HG02973 (cell line): Measurements from ENCODE around the gene EYA4.
"Not testable (repeated sequence)": the region's sequence is repeated elsewhere in the genome, so short reads cannot be mapped to it uniquely, and the experiment has no call there.

Experiments used
- ATAC-seq: cut with Tn5 transposase; IDR thresholded peaks from one replicate; pipeline ENCODE4 v1.9.1; 2021; ENCODE audit warnings: moderate library complexity; ENCODE audit not compliant: unreplicated experiment

EYA4 gene

DNA sequence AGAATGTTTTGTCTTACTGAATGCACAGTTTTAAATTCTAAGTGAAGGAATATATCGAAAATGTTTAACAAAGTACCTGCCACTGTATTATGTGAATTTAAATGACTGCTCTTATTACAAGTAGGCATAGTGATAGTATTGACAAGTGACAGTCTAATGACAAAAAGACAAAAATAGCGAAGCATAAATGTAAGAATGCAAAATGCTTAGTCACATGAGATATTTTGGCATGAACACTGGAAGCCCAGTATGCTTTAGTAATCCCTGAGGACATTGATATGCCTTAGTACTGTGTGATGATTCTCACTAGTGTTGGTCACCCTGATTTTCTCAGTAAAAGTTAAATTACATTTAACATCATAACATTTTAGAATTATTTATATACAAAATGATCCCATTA, 153.5 kb downstream of the EYA4 start:
- no peak for ATAC-seq

DNA sequence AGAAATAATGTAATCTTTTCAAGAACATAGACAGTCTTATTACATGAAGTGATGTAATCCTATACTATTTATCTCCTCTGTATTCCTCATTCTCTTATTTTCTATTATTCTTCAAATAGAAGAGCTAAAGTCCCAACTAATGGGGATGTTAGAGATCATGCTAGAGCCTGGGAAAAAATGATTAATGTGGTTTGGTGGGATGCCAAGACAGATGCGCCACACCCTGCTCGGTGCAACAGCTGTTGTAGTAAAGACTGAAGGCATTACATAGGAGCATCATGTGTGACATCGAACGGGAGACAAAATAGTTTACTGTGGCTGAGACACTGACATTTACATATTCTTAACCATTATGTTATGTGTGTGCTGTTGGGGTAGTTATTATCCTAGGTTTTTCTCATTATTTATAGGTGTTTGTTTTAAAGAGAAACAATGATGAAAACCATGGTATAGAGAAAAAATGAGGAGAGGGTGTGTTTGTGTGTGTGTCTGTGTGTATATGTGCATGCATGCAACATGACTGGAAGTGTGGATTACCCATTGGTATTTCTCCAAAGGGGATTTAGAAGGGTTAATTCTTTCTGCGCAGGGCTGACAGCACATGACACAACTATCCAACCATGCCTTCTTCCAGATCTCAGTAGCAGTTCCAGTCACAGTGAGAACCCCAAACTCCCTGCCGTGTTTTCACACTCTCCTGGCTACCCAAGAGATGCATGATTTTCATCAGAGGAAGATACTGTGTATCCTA, 155.3 kb downstream of the EYA4 start:
- no peak for ATAC-seq

DNA sequence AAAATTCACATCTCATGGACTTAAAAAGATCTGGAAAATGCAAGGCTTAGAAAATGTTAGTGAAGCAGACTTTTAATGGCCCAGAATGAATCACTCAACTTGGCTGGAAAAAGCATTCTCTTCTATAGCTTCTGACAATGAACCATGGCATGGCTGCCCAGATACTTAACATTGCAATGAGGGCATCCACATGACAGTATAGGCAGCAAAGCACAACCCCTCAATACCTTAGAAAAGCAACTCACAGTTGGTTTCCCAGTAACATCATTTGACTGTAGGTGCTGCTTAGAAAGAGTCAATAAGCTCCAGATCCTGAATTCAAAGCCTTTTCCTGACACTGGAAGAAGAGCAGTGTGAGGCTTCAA, 155.8 kb downstream of the EYA4 start:
- ATAC-seq = no peak

GRCh38 chr6:133397601-133398000, 156.4 kb downstream of the EYA4 start:
- ATAC-seq = not testable (repeated sequence)

GRCh38 chr6:133399426-133399825, 158.3 kb downstream of the EYA4 start:
- no peak for ATAC-seq

- ATAC-seq = no peak
Measured at GRCh38 chr6:133404151-133404550, 163.0 kb downstream of the EYA4 start.

DNA sequence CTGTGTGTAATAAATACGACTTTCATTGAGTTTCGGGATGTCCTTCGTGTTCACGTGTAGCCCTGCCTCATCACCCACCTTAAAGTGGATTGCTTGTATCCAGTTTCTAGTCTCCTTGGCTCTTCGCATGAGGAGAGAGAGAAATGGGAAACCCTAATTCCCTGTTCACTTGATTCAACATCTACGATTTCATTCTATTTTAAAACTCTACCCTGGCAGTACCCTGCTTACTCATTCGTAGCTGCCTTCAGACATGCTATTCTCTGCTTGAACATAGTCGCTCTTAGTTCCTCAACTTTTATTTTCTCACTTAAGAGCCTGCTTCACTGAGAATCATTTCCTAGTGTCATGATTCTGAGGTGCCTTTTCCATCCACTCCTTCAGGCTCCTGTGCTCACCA, 163.6 kb downstream of the EYA4 start:
- no peak for ATAC-seq

- ATAC-seq = no peak
Measured at GRCh38 chr6:133407320-133408100, 166.4 kb downstream of the EYA4 start.

- ATAC-seq = no peak
Measured at GRCh38 chr6:133408132-133408531, 167.0 kb downstream of the EYA4 start.

DNA sequence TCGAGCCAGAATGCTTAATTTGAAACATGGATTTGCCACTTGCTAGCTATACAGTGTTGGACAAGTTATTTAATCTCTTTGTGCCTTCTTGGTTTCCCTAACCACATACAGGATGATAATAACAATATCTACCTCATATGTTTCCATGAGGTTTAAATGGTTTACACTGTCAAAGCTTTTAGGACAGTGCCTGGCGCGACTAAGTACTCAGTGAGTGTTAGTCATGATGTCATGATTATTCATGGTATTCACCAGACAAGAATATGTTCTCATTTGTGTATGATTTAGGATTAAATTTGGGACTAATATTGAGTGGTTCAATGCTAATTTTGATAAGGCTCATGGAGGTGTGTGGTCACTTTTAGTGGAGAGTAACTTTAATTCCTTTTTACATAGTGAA, 167.4 kb downstream of the EYA4 start:
- ATAC-seq = no peak

DNA sequence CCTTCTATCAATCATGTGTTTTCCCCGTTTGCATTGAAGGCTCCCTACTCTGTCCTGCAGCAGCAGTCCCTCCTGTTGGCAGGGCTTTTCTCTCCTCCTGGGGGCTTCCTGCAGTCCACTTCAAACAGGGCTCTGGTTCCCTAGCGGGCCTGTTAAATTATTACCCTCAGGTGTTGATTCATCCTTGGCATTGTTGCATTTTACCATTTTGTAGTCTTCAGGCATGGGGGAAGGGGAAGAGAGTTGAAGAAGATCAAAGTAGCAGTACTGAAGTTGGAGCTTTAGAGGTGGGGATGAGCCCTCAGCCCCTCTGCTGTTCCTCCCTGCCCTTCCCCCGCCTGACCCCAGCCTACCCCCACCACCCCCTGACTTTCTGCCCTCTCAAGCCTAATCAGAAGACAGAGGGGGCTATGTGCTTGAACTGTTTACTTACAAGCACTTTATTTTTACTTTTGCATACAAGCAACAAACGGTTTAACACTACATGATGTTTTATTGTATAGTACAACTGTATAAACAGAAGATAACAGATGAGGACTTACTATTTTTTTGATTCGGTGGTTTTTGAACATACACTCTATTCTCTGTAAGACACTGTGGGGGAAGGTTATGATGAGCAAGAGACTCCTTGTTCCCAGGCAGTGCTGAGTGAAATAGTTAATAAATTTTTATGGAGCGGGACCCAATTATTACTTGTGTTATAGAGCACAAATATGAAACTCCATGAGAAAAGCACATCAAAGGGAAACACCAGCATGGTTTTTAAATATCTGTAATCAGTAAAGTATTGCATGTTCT, 169.7 kb downstream of the EYA4 start:
- no peak for ATAC-seq

DNA sequence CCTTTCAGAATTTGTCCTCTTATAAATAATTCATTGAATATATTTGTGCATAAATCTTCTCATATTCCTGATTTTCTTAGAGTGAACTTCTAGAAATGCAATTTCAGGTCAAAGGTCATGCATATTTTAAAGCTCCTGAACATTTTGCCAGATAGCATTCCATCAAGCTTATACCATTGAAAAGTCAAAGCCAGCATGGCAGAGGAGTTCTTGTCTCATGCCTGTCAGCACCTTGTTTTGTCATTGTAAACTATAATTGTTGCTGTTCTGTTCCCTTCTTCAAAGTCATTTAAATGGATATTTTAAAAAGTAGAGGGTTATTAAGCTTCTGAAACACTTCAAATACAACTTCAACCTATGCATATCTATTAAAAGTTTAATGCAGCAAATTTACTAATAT, 170.6 kb downstream of the EYA4 start:
- ATAC-seq = no peak

DNA sequence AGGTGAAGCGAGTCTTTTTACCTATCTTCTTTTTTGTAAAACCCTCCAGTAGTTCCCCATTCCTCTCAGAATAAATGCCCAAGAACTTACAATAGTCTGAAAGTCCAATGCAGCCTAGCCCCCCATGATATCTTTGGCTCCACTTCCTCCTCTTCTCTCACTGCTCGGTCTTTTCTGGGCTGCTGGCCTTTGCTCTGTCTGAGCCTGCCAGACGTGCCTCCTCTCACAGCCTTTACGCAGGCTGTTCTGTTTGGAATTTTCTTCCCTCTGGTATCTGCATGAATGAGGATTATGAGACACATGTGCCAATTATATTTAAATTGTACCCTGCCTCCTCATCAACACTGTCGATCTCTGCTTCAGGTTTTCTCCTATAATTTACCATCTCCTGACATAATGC, 174.1 kb downstream of the EYA4 start:
- no peak for ATAC-seq

- ATAC-seq = no peak
Measured at GRCh38 chr6:133418108-133418507, 177.0 kb downstream of the EYA4 start.

GRCh38 chr6:133423242-133423641, 182.1 kb downstream of the EYA4 start:
- no peak for ATAC-seq

GRCh38 chr6:133424359-133424758, 183.2 kb downstream of the EYA4 start:
- ATAC-seq = no peak

- no peak for ATAC-seq
Measured at GRCh38 chr6:133426038-133426437, 184.9 kb downstream of the EYA4 start.

GRCh38 chr6:133428295-133428694, 187.1 kb downstream of the EYA4 start:
- ATAC-seq = no peak

GRCh38 chr6:133430530-133430929, 189.4 kb downstream of the EYA4 start:
- ATAC-seq = no peak

DNA sequence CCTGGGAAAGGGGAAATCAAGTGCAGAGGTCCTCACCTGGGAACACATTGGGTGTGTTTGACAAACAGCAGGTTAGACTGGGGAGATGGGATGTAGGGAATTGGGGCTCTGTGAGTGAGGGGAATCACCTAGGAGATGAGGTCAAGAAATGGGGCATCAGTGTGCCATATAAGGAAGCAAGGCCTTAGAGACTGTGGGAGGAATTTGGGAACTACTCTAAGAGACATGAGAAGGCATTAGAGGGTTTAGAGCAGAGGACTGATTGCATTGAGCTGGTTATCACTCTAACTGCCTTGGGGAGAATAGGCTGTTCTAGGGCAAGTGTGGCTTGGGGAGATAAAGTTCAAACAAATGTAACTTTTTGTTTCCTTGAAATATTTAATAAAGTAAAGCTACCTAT, 189.9 kb downstream of the EYA4 start:
- ATAC-seq = no peak
